Caco-2 (cell line): ENCODE measurements around the gene THOC3. TPM values are rescaled to one million over a fixed set of nuclear protein-coding genes. Genes with fewer than 3 reads are reported as not detected.
"Not testable (repeated sequence)": the region's sequence is repeated elsewhere in the genome, so short reads cannot be mapped to it uniquely, and the experiment has no call there.

Source experiments
- BruUV-seq: library from RNA; stranded (reverse); fragments of 400-500 nt; replicated peaks from 2 replicates; lab custom pipeline; 2021; lab: Mats Ljungman, UMichigan
- CTCF ChIA-PET: fragments of 300-600 bp; sonication (Branson Sonifier 250); formaldehyde crosslinking; loops from one replicate; lab custom pipeline; 2022; ENCODE audit warnings: antibody characterized with exemption; lab: Charles Lee
- POLR2A ChIA-PET: fragments of 300-600 bp; sonication (Branson Sonifier 250); formaldehyde crosslinking; loops from one replicate; lab custom pipeline; 2022; ENCODE audit warnings: antibody characterized with exemption; lab: Charles Lee
- DNase-seq, 2 experiments: peaks; one replicate each; pipeline versions ENCODE4 v3.0.0 to v3.0.0-alpha.2; 2020 to 2022
- H3K27me3 ChIP-seq: replicated peaks from 2 replicates; pipeline ENCODE4 v1.6.0; 2011; ENCODE audit warnings: low read length; ENCODE audit not compliant: control insufficient read depth, insufficient read depth
- H3K36me3 ChIP-seq: 2 replicates; pipeline ENCODE4 v1.5.1; 2011; ENCODE audit warnings: low read length; ENCODE audit not compliant: control insufficient read depth, insufficient read depth
- H3K4me1 ChIP-seq: fragments of 250-450 bp; sonication (Bioruptor Pico); 2 replicates; pipeline ENCODE4 v1.5.1; 2020; ENCODE audit warnings: mild to moderate bottlenecking
- H3K4me3 ChIP-seq: 2 replicates; pipeline ENCODE4 v1.5.1; 2011; ENCODE audit warnings: low read depth, mild to moderate bottlenecking, control low read depth, low read length
- H3K9me3 ChIP-seq: fragments of 250-450 bp; sonication (Bioruptor Pico); 2 replicates; pipeline ENCODE4 v1.5.1; 2020; ENCODE audit warnings: mild to moderate bottlenecking, moderate library complexity
- H3K27ac Mint-ChIP-seq: one replicate; pipeline ENCODE4 v1.8.0; 2022; ENCODE audit warnings: mixed read lengths; ENCODE audit not compliant: unreplicated experiment
- H3K27me3 Mint-ChIP-seq: one replicate; pipeline ENCODE4 v1.8.0; 2022; ENCODE audit warnings: mixed read lengths; ENCODE audit not compliant: insufficient read depth, unreplicated experiment
- H3K36me3 Mint-ChIP-seq: one replicate; pipeline ENCODE4 v1.8.0; 2022; ENCODE audit warnings: mild to moderate bottlenecking, mixed read lengths; ENCODE audit not compliant: insufficient read depth, unreplicated experiment
- H3K4me1 Mint-ChIP-seq: one replicate; pipeline ENCODE4 v1.8.0; 2022; ENCODE audit warnings: low read depth, mixed read lengths; ENCODE audit not compliant: unreplicated experiment
- H3K4me3 Mint-ChIP-seq: one replicate; pipeline ENCODE4 v1.8.0; 2022; ENCODE audit warnings: mild to moderate bottlenecking, moderate library complexity, mixed read lengths; ENCODE audit not compliant: unreplicated experiment
- H3K9me3 Mint-ChIP-seq: one replicate; pipeline ENCODE4 v1.8.0; 2022; ENCODE audit warnings: mixed read lengths; ENCODE audit not compliant: unreplicated experiment
- intact Hi-C: fragments of 100-400 bp; cut with micrococcal nuclease; formaldehyde crosslinking; loops from one replicate; pipeline ENCODE4 v1.10.0; 2022; ENCODE audit not compliant: unreplicated experiment
- total RNA-seq: library from RNA; stranded (reverse); gene quantifications from 2 replicates; pipeline ENCODE4 v1.2.3, GENCODE V29; 2022
- TF ChIP-seq, protein P1 (sequence below), 2 experiments: fragments of 200-600 bp in 1 of 2; IDR thresholded peaks; 1 replicate in 1 of 2; 2 replicates in 1 of 2; pipeline versions ENCODE4 v1.5.1 to v1.8.0; 2011 to 2022; ENCODE audit warnings: antibody characterized with exemption in 1 of 2, control low read depth in 1 of 2, inconsistent platforms in 1 of 2, low read depth in 1 of 2, low read length in 1 of 2, mild to moderate bottlenecking in 1 of 2, moderate library complexity in 1 of 2; ENCODE audit not compliant: insufficient read depth in 1 of 2, severe bottlenecking in 1 of 2, unreplicated experiment in 1 of 2

The THOC3 gene
- total RNA-seq, 1 experiment from 2014 or later: 81.0 TPM

DNA sequence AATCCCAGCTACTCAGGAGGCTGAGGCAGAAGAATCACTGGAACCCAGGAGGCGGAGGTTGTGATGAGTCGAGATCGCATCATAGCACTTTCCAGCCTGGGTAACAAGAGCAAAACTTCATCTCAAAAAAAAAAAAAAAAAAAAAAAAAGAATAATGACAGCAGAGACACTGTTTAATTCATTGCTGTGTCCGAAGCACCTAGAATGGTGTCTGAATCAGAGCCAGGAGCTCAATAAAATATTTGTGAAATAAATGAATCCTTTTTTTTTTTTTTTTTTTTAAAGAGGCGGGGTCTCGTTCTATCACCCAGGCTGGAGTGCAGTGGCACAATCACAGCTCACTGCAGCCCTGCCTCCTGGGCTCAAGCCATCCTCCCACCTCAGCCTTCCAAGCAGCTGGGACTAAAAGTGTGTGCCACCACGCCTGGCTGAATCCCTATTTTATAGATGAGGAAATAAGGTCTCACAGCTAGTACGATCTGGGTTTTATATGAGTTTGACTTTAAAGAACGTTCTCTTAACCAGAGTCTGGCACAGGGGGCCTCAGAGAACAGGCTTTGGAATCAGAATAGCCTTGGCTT lies 47.8 kb downstream of the THOC3 start:
- H3K4me3 ChIP-seq: no peak overlapping the region
- CTCF ChIA-PET: interaction anchor here (0.6 kb wide), 1 partner anchor 885 kb away, joined by 4 read pairs; no protein-coding TSS in a partner anchor
- POLR2A ChIA-PET: no interaction called here
- Mint-ChIP-seq H3K27ac (no peak overlapping the region), H3K9me3 (no peaks in the 10 kb centered on the region), H3K4me3 (no peak overlapping the region), H3K36me3 (no peaks in the 10 kb centered on the region), H3K27me3 (no peaks in the 10 kb centered on the region), H3K4me1 (no peaks in the 10 kb centered on the region)
- TF ChIP-seq, protein P1, sequence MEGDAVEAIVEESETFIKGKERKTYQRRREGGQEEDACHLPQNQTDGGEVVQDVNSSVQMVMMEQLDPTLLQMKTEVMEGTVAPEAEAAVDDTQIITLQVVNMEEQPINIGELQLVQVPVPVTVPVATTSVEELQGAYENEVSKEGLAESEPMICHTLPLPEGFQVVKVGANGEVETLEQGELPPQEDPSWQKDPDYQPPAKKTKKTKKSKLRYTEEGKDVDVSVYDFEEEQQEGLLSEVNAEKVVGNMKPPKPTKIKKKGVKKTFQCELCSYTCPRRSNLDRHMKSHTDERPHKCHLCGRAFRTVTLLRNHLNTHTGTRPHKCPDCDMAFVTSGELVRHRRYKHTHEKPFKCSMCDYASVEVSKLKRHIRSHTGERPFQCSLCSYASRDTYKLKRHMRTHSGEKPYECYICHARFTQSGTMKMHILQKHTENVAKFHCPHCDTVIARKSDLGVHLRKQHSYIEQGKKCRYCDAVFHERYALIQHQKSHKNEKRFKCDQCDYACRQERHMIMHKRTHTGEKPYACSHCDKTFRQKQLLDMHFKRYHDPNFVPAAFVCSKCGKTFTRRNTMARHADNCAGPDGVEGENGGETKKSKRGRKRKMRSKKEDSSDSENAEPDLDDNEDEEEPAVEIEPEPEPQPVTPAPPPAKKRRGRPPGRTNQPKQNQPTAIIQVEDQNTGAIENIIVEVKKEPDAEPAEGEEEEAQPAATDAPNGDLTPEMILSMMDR (IDR thresholded peaks at IDR 0.05; ENCODE audit: insufficient read depth in 1 of 2, low read depth in 1 of 2, low read length in 1 of 2, severe bottlenecking in 1 of 2, unreplicated experiment in 1 of 2): no peak
- intact Hi-C loops: no loop called here
- H3K9me3 ChIP-seq: peaks cover 3% of the 10 kb centered on the region; the same call in 1 of the 2 replicates
- no peaks in the 10 kb centered on the region for H3K4me1 ChIP-seq
- BruUV-seq: no TSS peak
- H3K27me3 ChIP-seq: no peaks in the 10 kb centered on the region
- no peak for DNase-seq
- no peaks in the 10 kb centered on the region; the same call in 1 of the 2 replicates for H3K36me3 ChIP-seq

DNA sequence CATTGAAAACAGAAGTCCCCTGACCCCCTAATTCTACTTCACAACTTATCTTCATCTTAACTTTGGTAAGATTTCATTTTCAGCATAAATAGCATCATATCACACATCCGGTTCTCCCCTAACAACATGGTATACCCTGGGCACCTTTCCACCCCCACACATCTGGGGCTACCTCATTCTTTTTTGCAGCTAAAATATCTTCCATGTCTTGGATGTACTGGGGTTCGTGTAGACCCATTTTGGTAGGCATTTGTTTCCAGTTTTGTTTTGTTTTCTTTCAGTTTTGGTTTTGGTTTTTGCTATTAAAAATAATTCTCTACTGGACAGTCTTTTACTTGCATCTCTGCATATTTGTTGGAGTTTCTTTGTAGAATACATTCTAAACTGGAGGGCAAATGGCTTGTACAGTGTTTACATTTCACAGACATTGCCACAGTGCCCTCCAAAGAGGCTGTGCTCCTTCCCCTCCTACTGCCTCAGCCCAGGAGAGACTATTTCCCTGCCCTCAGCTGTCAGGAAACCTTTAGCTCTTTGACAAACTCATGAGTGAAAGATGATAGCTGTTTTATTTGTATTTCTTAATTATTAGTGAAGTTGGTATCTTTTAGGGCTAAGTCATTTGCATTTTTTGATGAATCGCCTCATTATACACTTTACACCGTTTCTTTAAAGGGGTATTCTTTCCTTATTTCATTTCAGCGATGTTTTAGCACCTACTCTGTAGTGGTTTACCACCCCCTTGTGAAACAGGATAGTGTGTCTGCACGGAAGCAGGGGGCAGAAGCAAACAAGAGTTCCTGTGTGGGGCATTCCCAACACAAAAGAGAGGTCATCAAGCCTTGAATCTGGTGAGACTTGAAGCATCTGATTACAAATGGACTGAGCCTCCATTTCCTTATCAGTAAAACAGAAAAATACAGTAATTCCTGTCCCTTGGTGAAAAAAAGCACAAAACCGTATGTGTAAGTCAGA lies 52.8 kb downstream of the THOC3 start:
- H3K4me3 ChIP-seq, CTCF ChIA-PET, H3K4me1 Mint-ChIP-seq, H3K4me1 ChIP-seq, H3K36me3 ChIP-seq, H3K36me3 Mint-ChIP-seq, DNase-seq, intact Hi-C loops, BruUV-seq, H3K27ac Mint-ChIP-seq, H3K27me3 ChIP-seq, H3K9me3 Mint-ChIP-seq, H3K27me3 Mint-ChIP-seq, H3K9me3 ChIP-seq, H3K4me3 Mint-ChIP-seq, POLR2A ChIA-PET: not testable (repeated sequence)

DNA sequence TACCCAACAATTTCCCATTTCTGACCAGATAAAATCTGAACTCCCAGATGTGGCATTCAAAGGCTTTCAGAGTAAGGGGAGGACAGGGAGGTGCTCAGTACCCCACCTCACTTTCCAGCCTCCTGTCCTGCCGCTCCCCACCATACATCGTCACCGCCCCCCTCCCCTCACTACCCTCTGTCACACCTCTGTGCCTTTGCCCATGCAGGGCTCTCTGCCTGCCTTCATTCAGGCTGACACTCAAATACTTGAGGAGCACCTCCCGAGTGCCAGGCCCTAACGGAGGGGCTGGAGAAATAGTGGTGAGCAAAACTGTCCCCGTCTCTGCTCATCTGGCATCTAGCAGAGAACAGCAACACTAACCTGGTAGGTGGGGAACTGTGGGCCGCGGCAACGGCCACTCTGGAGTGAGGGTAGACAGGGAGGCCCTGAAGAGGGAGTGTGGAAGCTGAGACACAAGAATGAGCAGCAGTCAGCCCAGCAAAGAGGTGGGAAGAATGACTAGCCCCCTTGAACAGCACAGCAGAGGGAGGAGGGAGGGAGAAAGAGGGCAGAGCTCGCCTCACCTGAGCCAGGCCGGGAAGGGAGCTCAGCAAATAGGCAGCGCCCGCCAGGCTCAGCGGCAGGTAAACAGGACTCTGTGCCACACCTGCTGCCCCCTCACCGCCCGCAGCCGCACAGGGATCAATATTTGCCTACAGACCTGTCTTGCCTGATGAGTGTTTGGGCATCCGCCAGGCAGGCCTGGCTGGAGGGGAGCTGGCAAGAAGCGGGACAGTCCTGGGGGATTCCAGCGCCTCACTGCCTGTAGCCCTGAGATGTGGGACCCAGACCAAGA lies 54.1 kb downstream of the THOC3 start:
- H3K27me3 Mint-ChIP-seq, H3K27me3 ChIP-seq, BruUV-seq, H3K36me3 ChIP-seq, H3K36me3 Mint-ChIP-seq, POLR2A ChIA-PET, H3K9me3 ChIP-seq, H3K27ac Mint-ChIP-seq, intact Hi-C loops, H3K4me1 ChIP-seq, H3K4me3 ChIP-seq, H3K4me1 Mint-ChIP-seq, H3K4me3 Mint-ChIP-seq, DNase-seq, H3K9me3 Mint-ChIP-seq, CTCF ChIA-PET: not testable (repeated sequence)

DNA sequence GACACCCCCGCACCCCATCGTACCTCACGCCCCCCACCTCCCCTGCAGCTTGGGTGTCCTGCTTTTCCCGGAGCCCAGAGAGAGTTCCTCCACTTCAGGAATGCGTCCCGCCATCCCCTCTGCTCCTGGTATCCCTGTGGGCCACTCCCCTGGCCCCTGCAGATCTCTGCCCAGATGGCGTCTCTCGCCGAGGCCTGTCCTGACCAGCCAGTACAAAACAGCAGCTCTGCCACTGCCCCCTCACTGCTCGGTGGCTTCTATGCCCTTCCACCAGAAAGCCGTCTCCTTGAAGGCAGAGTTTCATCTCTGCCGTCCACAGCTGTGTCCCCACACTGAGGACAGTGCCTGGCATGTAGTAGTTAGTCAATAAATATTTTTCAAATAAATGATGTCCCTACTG lies 58.0 kb downstream of the THOC3 start:
- H3K27me3 ChIP-seq, POLR2A ChIA-PET, H3K27ac Mint-ChIP-seq, H3K4me3 ChIP-seq, H3K4me1 ChIP-seq, H3K27me3 Mint-ChIP-seq, CTCF ChIA-PET, DNase-seq, H3K36me3 Mint-ChIP-seq, H3K9me3 Mint-ChIP-seq, BruUV-seq, H3K4me1 Mint-ChIP-seq, intact Hi-C loops, H3K9me3 ChIP-seq, H3K4me3 Mint-ChIP-seq, H3K36me3 ChIP-seq: not testable (repeated sequence)

Other genes starting within 250 kb of the THOC3 start
- gene CPLX2, start 96.7 kb downstream of the THOC3 start, total RNA-seq: not detected in 2 replicates